Fibroblast of skin of back (primary cell): Measurements from ENCODE around the gene AGBL5.
"Not testable (repeated sequence)": the region's sequence is repeated elsewhere in the genome, so short reads cannot be mapped to it uniquely, and the experiment has no call there.

Experiments
- DNase-seq: peaks from one replicate; pipeline ENCODE4 v3.0.0-alpha.2; 2013

The AGBL5 gene

GRCh38 chr2:27091746-27092695 lies 40.6 kb downstream of the AGBL5 start:
- no peak for DNase-seq

GRCh38 chr2:27092696-27093429 lies 41.4 kb downstream of the AGBL5 start:
- DNase-seq = no peak

- DNase-seq = no peak
Observed at GRCh38 chr2:27093430-27094352, 42.2 kb downstream of the AGBL5 start.

DNA sequence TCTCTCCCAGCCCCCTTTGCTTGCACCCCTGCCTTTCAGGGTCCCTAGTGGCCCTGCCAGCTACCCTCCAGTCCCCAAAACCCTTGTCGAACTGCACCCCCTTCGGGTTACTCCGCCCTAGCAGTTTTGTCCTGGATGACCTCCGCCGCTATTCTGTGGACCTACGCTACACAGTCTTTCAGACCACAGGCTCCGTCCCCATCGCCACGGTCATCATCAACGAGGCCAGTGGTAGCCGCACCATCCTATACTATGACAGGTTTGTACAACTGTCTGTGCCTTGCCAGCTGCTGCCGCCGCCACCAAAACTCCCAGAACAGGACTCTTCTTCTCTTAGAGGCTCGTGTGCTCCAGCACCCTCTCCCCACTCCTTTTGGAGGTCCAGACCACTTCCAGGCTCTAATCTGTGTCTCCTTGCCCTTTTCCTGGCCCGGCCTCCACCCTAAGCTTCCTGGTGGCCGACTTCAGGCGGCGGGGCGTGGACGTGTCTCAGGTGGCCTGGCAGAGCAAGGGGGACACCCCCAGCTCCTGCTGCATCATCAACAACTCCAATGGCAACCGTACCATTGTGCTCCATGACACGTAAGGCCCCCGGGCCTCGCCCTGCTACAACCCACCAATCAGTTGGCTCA lies 43.0 kb downstream of the AGBL5 start:
- no peak for DNase-seq

DNA sequence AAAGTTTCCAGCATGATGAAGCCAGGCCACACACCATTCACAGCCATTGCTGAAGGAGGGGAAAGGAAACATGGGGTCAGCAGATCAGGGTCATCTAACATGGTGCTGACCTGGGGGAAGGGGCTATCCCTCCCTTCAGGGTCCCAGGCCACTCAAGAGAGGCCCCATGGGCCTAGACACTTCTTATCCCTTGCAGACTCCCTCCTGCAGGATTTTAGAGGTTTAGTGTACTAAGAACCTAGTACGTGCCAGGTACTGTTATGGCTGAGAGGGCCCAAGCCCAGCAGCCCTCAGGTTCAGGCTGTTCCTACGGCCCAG lies 43.9 kb downstream of the AGBL5 start:
- DNase-seq = no peak

DNA sequence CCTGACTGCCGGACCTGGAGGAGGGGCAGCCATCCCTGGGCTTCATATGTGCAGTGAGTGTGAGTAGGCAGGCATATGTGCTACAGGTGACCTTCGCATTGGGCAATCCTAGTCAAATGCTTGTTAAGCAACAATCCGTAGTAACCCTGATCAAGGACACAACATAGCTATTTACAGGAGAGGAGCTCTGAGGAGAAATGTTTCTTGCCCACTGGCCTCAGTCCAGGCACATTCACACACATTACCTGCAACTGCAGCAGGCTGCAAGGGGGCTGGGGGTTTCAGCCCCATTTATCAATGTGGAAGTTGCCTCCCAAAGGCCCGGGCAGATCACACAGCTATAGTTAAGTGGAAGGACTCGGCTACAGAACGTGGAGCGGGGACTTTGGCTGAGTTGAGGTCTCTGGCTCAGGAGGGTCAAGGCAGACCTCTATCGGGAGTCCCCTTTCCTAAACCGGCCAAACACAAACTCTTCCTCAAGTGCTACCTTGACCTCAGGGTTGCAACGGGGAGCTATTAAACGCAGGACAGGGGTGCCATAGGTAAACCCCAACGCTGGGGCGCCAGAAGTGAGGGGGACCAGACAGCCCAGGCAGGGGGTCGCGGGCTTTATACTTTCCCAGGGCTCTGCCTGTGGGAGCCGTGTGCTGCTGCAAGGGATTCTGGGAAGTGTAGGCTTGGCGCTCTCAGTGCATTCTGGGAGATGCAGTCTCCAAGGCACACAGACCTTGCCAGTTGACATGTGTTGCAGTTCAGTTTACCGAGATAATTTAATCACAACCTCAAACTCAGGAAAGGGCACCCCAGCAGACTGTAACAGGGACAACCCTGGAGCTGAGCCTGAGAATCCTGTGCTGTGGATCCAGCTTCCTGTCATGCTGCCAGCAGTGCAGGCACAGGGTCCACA lies 44.5 kb downstream of the AGBL5 start:
- peak; percentile 60 for DNase-seq

- no peak for DNase-seq
Observed at GRCh38 chr2:27096748-27097297, 45.4 kb downstream of the AGBL5 start.

GRCh38 chr2:27097341-27097740 lies 45.9 kb downstream of the AGBL5 start:
- no peak for DNase-seq

- DNase-seq = no peak
Observed at GRCh38 chr2:27099334-27099955, 48.0 kb downstream of the AGBL5 start.

DNA sequence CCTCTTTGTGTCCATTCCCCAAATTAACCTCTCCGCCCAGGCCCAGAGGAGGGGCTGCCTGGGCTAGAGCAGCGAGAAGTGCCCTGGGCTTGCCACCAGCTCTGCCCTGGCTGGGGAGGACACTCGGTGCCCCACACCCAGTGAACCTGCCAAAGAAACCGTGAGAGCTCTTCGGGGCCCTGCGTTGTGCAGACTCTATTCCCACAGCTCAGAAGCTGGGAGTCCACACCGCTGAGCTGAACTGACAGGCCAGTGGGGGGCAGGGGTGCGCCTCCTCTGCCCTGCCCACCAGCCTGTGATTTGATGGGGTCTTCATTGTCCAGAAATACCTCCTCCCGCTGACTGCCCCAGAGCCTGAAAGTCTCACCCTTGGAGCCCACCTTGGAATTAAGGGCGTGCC lies 48.6 kb downstream of the AGBL5 start:
- no peak for DNase-seq

DNA sequence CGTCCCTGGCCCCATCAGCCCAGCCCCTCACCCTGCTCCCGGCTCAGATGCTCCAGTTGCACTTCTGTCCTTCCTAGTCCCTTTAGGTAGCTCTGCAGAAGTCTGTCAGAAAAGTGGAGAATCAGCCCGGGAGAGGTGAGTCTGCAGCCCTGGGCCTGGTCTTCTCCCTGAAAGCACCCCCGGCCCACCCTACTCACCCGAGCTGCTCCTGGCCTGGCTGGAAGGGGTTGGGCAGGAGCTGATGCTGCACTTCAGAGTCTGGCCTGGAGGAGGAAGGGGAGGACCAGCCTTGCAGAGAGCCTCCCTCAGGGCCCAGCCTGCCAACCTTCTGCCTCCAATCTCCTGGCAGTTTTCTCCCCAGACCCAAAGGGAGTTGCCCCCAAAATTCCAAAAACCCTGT lies 50.9 kb downstream of the AGBL5 start:
- no peak for DNase-seq

DNA sequence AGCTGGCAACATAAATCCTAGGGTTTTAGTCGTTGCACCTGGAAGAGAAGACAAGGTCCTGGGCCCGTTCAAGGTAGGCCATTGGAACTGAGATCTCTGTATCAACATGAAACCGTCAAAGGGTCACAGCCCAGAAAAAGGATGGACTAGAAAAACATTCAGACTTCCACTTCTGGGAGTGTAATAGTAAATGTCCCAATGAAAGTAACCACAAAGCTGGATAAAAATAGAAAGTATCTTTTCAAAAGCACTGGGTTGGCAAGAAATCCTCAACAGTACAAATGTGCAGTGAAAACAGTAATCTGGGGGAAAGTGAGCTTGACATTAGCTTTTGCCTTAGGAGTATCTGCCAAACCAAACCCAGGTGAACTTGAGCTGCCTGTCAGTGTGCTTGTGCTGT lies 54.5 kb downstream of the AGBL5 start:
- DNase-seq = no peak

- no peak for DNase-seq
Observed at GRCh38 chr2:27108221-27108620, 56.8 kb downstream of the AGBL5 start.

DNA sequence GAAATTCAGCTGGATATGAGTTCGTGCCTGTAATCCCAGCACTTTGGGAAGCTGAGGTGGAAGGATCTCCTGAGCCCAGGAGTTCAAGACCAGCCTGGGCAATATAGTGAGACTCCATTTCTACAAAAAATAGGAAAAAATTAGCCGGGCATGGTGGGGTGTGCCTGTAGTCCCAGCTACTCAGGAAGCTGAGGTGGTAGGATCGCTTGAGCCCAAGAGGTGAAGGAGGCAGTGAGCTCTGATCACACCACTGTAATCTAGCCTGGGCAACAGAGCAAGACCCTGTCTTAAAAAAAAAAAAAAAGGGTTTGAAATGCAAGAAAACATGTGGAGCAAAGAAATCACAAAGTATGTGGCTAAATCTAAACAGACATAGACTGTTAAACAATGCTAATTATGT lies 57.6 kb downstream of the AGBL5 start:
- no peak for DNase-seq

- DNase-seq = not testable (repeated sequence)
Observed at GRCh38 chr2:27110603-27111352, 59.3 kb downstream of the AGBL5 start.

DNA sequence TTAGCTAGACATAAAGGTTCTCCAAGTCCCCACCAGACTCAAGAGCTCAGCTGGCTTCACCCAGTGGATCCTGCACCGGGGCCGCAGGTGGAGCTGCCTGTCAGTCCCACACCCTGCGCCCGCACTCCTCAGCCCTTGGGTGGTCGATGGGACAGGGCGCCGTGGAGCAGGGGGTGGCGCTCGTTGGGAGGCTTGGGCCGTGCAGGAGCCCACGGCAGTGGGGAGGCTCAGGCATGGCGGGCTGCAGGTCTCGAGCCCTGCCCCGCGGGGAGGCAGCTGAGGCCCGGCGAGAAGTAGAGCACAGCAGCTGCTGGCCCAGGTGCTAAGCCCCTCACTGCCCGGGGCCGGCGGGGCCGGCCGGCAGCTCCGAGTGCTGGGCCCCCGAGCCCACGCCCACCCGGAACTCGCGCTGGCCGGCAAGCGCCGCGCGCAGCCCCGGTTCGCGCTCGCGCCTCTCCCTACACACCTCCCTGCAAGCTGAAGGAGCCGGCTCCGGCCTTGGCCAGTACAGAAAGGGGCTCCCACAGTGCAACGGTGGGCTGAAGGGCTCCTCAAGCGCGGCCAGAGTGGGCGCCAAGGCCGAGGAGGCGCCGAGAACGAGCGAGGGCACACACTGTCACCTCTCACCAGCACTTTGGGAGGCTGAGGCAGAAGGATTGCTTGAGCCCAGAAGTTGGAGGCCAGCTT lies 60.1 kb downstream of the AGBL5 start:
- DNase-seq = not testable (repeated sequence)

DNA sequence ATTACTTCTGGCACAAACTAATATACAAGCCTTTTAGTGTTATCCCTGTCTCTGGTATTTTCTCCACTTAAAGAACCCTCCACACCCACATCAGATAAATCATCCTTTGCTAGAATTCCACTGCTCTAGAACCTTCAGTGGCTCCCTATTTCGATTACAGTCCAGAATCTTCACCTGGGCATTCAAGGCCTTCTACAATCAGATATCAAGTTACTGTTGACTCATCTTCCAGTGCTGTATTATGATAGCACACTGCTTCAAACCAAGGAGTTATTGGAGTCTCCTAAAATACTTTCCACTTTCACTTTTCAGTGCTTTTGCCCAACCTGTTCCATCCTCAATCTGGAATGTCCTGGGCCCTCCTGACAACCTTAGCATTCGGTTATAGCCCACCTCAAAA lies 64.1 kb downstream of the AGBL5 start:
- no peak for DNase-seq

- DNase-seq = no peak
Observed at GRCh38 chr2:27117995-27118524, 66.6 kb downstream of the AGBL5 start.
